Stimulated activated CD8-positive, alpha-beta memory T cell treated with anti-CD3 and anti-CD28 coated beads, Interleukin-15, amount 100 ng/mL, for 48 hours (primary cell): ENCODE measurements around the gene NT5DC1.

ENCODE experiments used
- DNase-seq, 2 donors: peaks; one replicate each; pipeline ENCODE4 v3.0.0-alpha.2; 2020; ENCODE audit warnings: low read depth in 2 of 2

Gene NT5DC1

GRCh38 chr6:116192786-116193185 lies 92.1 kb downstream of the NT5DC1 start:
- DNase-seq = no peak

DNA sequence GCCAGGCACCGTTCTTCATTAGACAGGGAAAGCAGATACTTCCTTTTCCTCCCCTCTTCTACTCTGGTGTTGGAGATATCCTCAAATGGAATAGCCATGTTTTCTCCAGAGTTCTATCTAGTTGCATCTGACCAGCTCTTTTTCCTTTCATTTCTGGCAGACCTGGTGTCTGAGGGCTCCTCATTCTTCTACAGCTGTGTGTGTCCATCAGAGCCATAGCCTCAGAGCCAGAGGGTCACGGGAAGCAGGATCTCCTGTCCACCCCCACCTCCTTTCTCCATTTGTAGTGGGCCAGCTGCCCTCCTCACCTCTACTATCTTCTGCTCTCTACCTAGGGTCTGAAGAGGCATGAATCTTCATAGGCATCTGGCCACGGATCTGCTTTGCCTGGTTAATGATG lies 96.2 kb downstream of the NT5DC1 start:
- DNase-seq = no peak

DNA sequence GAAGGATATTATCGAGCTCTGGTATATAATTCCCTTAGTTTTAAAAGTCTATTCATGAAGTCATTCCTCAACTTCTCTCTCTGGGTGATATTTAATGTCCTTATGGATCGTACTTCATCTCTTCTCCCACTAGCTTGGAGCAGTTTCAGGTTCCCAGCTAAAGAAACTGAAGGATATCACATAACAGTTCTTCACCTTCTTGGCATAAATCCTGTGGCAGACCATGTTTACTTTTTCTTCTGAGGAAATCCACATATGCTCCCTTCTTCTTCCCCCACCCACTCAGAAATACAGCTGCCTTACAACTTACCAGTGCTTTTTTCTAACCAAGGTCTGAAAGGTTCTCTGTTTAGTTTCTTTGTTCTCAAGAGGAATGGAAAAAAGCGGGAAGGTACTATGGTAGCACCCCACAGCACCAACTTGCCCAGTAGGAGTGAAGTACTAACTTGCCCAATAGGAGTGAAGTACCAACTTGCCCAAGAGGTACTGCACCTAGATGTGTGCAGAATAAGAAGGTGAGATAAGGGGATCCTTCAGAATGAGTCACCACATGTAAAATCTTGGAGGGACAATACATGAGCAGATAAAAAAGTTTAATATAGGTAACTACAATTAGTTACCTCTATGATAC lies 100.1 kb downstream of the NT5DC1 start:
- DNase-seq = no peak

- no peak for DNase-seq
These were observed 100.9 kb downstream of the NT5DC1 start for GRCh38 chr6:116201538-116201937.

DNA sequence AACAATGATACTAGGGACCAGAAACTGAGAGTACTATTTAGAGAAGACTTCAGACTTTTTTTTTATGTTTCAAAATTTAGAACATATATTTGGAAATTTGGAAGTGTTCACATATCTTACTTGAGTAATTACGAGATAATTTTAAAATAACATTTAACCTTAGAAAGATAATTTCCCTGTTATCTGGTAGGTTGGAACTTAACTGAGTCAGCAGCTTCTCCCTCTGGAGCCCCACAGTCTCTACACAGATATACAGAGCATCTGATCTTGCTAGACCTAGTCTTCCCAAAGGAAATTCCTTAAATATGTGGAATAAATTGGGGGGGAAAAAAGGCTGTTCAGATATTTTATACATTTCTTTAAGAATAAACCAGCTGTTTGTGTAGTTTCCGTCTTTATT lies 104.6 kb downstream of the NT5DC1 start:
- no peak for DNase-seq

DNA sequence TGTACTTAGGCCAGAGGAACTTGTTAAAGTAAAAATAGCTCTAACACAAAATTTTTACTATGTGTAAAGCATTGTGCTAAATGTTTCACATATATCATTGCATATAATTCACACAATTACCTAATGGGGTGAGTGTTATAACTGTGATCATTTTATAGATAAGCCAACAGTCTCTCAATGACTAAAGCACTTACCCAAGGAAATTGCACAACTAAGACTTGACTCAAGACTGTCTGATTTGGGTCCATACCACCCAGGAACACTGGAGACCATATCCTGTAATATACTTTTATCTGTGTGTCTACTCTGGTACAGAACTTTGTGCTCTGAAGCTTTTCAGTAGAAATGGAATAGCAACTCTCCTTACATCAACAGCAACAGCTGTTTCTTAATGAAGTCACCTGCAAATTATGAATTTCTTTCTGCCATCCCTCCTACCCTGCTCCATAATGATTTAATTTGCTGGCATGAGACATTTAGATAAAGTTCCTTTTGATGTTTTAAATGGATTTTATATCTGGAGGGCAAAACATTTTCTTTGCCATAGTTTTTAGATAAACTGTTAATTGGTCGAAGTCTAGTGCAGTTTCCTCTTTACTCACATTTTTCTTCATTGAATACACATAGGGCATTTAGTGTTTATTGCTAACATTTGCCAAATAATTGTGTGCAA lies 105.7 kb downstream of the NT5DC1 start:
- no peak for DNase-seq

- no peak for DNase-seq
These were observed 107.6 kb downstream of the NT5DC1 start for GRCh38 chr6:116208056-116208785.

- DNase-seq = no peak
These were observed 109.7 kb downstream of the NT5DC1 start for GRCh38 chr6:116210316-116210715.

GRCh38 chr6:116210750-116211425 lies 110.2 kb downstream of the NT5DC1 start:
- no peak for DNase-seq

DNA sequence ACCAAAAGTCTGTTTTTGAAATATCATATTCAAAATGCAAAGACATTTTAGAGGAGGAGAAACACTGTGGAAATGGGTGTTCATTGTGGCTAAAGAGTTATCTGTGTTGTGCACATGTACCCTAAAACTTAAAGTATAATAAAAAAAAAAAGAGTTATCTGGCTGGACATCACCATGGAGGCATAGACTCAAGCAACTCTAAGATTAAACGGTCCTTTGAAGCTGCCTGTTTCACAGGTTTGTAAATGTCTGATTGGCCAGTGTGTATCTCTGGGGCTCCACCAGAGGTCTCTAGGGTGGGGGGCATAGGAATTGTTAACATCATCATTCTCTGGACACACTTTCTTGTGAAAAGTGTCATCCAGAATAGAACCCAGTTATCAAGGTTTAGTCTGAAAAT lies 114.0 kb downstream of the NT5DC1 start:
- no peak for DNase-seq

GRCh38 chr6:116215414-116215813 lies 114.8 kb downstream of the NT5DC1 start:
- no peak for DNase-seq

DNA sequence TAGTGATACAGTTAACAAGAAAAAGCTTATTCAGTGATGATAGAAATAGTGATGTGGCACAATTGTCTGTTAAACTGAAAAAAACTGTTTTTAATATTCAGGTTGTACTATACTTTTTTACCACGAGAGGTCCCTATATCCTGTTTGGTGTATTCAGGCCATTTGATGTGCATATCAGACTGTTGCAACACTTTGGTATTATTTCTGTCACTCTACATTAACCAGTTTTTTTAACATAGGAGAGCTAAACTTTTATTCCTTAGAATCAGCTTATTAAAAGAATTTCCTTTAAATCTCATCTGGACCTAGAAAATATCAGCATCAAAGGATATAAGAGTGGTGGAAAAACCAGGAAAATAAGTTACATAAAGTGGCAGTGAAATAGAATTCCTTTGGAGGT lies 116.4 kb downstream of the NT5DC1 start:
- no peak for DNase-seq

DNA sequence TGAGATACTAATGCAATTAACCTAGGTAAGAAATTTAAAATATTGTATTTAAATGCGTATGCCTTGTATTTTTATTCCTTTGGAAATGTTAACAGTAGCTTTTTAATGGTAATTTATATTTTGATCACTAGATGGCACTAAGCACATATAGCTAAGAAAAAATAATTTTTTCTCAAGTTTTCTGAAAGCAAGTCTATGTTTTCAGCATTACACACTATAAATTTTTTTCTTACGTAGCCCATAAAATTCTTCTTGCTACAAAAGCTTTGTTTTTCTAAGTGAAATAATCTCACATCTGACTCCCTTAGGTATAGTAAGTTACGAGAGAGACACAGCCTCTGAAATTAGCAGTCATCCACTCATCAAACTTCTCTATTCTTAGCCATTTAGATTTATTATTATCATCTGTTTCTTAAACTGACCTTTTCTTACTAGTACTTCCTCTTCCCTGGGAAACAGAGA lies 117.5 kb downstream of the NT5DC1 start:
- DNase-seq = no peak

DNA sequence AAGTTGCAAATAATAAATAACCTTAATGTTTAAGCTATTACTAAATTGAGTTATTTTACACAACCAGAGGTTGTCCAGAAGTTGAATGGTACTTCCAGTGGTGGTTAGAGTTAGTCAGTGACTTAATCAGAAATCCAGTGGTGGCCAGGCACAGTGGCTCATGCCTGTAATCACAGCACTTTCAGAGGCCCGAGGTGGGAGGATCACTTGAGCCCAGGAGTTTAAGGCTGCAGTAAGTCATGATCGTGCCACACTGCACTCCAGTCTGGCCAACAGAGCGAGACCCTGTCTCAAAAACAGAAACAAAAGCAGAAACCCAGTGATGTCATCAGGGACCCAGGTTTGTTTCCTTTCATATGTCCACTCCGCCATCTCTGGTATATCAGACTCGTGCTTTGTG lies 118.2 kb downstream of the NT5DC1 start:
- DNase-seq = no peak

DNA sequence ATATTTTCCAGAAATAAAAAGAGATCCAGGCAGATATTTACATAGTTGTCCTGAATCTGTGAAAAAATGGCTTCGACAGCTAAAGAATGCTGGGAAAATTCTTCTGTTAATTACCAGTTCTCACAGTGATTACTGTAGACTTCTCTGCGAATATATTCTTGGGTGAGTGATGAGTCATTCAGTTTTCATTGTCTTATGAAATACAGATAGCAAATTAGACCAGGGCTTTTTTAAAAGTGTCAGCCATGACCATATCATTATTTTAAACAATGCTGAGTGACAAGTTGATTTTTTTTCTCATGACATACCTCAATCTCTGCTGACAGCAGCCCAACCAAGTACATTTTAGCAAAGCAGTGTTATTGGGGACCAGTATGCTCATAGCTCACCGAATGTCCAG lies 120.4 kb downstream of the NT5DC1 start:
- DNase-seq = no peak

DNA sequence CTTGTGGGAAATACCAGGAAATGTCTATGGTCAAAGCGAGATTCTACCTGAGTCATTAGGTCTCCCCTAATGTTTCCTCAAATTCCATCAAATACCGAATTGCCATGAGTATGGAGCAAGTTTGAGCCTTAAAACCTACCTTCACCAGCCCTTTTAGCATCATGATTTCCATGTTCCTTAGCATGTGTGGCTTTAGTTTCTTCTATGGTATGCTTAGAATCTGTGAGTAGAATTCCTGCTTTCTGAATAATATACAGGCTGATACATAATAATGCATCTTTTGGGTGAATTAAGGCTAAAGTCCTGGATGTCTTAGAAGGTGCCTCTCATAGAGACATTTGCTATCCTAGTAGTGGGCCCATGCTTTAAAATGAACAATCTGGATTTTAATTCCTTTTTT lies 121.3 kb downstream of the NT5DC1 start:
- no peak for DNase-seq

DNA sequence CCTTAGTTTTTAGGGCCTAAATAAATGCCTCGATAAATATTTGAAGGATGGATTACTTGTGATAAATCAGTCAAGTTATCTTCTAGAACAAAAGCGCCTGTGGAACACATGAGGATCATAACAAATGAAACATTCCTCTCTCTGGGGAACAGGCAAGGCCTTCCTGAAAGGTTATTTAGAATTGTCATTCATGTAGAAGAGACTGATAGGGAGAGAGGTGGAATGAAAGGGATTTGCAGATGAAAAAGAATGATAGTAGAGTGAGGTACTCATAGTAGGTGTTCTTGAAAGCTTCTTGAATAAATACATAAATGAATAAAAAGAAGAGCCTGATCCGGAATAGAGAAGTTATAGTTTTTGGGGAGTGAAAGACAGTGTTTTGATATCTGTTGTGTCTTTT lies 122.7 kb downstream of the NT5DC1 start:
- no peak for DNase-seq

- DNase-seq = no peak
These were observed 128.7 kb downstream of the NT5DC1 start for GRCh38 chr6:116229287-116229913.

- no peak for DNase-seq
These were observed 134.0 kb downstream of the NT5DC1 start for GRCh38 chr6:116234689-116235088.

DNA sequence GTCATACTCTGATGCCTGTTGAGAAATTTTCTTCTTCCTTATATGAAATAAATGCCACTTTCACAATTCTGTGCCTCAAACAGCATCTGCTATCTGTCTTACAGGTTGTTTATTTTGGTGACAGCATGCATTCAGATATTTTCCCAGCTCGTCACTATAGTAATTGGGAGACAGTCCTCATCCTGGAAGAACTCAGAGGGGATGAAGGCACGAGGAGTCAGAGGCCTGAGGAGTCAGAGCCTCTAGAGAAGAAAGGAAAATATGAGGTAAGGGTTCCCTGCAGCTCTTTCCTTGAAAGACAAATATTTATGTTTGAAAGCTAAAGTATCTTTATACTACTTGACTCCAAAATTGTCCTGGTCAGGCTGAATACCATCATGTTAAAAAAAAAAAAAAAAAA lies 137.4 kb downstream of the NT5DC1 start:
- DNase-seq = no peak

GRCh38 chr6:116239256-116239655 lies 138.6 kb downstream of the NT5DC1 start:
- no peak for DNase-seq

DNA sequence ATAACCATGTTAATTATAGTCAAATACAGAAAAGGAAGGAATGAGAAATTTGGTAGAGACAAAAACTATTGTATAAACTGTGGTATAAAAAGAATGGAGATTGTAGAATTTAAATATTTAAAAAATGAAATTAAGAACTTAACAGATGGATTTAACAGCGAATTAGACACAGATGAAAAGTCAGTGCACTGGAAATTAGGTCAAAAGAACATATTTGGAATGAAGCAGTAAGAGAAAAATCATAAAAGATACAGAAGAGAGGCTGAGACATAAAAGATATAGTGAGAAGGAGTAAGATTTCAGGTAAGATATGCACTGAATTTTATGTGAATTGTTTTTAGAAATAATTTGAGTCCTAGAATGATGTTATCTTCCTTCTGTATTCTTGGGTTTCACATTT lies 139.2 kb downstream of the NT5DC1 start:
- DNase-seq = no peak
